GM04504 (cell line): Measurements from ENCODE around the gene CHST12.
A peak's percentile ranks its signal among the peaks of the same experiment; 100 is the strongest.
"Not testable (repeated sequence)": the region's sequence is repeated elsewhere in the genome, so short reads cannot be mapped to it uniquely, and the experiment has no call there.

Experiments used
- DNase-seq: peaks from one replicate; pipeline ENCODE4 v3.0.0-alpha.2; 2012; ENCODE audit warnings: low read depth

CHST12 gene

DNA sequence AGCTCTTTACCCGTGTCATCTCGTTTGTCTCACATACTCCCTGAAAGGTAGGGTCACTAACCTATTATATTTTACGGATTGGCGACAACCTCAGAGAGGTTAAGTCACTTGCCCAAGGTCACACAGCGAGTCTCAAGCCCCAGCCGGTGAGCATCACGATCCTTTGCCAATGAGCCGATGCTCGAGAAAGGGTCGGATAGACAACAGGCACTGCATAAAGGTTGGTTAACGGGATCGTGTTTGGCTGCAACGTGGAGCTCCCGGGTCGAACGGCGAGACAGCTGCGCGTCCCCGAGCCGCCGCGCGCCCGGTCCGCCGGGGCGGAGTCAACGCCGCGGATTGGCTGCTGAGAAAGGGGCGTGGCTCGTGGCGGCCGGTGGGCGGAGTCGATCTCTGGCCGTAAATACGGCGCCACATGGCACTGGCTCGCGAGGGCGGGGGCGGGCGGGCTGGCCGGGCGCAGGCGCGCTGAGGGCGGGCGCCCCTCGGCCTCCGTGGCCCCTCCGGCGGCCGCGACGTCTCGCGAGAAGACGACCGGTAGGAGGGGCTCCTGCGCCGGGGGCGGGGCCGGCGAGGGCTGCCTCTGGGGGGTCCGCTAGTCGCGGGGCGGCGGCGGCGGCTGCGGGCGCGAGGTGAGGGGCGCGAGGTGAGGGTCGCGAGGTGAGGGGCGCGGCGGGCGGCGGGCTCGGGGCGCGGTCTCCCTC lies at the start of gene CHST12:
CHST12 (plus strand) TSS at position 598 of the 704 bp plus-strand sequence. CDS start 29,029 bp downstream, outside the sequence.
- DNase-seq = peak; percentile 80

DNA sequence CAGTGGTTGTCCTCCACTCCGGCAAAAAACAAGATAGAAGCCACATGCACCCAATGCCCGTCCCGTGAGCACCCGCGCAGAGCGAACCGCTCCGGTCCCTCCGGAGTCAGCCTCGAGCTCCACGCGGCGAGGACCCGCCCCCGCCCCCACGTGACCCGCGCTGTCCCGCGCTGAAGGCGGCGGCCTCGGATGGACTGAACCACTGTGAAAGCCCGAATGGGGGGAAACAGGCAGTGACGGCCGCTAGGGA lies 49.5 kb upstream of the CHST12 start:
- DNase-seq = peak; percentile 79

GRCh38 chr7:2354186-2354938 lies 49.0 kb upstream of the CHST12 start, which contains the start of gene EIF3B:
Gene EIF3B, plus strand, starts transcription at chr7:2354827. Its CDS starts 95 bp downstream, at chr7:2354922.
- DNase-seq = peak; percentile 88

GRCh38 chr7:2354939-2355704 lies 48.3 kb upstream of the CHST12 start:
- DNase-seq = no peak

DNA sequence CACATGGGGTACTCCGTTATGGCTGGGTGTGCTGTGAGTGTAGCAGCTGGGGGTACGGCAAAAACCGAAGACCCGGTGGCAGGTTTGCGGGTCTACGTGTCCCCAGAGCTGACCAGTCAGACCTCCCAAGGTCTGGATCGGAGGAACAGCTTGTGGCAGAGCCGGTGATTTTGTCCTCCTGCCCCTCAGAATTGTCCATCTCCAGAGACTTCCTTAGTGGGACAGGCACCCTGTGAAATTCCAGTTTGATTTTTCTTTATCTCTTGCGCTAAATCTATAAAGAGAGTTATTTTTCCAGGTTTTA lies 47.8 kb upstream of the CHST12 start:
- DNase-seq = no peak

GRCh38 chr7:2357165-2357564 lies 46.2 kb upstream of the CHST12 start:
- DNase-seq = no peak

- DNase-seq = no peak
Measured at GRCh38 chr7:2357571-2357970, 45.8 kb upstream of the CHST12 start.

DNA sequence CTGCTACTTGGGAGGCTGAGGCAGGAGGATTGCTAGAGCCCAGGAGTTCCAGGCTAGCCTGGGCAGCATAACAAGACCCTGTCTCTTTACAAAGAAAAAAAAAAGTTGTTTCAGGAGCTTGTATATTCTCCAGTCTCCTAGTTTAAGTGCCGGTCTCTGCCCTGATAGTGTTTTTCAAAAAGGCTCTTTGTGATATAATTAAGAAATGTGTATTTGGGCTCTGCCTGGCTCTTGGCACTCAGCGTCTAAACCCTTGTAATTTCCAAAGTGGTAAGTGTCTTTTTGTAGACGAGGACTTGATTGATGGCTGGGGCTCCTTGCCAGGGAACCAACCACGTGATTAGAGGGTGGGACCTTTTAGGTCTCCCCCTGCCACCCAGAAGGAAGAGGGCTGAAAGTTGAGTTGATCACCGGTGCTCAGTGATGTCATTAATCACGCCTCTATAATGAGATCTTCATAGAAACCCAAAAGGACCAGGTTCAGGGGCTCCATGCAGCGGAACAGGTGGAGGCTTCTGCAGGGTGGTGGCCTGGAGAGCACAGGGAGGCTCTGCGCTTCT lies 44.4 kb upstream of the CHST12 start:
- DNase-seq = no peak

DNA sequence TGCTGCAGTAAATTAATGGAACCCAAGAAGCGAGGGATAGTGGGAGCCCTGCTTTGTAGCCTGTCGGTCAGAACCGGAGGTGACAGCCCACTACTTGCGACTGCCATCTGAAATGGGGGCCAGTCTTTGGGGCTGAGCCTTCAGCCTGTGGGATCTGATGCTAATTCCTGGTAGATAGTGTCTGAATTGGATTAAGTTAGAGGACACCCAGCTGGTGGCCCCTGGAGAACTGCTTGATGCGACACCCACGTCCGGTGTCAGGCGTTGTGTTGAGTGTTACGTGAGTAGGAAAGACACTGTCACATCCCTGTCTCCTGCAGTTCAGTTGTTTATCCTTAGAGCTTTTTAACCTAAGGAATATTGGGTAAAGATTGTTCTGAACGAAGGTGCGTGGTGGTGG lies 43.8 kb upstream of the CHST12 start:
- DNase-seq = no peak

DNA sequence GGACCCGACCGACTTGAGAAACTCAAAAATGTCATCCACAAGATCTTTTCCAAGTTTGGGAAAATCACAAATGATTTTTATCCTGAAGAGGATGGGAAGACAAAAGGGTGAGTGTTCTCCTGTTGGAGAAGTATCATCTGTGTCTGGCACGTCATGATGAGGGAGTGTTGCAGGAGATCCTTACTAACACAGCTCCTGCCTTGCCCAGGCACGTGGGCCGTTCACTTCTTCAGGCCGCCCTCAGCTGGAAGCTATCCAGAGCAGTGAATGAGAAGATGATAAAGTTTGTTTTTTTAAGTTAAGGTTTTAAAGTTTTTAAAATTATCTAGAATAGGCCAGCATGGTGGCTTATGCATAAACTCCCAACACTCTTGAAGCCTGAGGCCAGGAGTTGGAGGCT lies 42.6 kb upstream of the CHST12 start:
- DNase-seq = no peak

DNA sequence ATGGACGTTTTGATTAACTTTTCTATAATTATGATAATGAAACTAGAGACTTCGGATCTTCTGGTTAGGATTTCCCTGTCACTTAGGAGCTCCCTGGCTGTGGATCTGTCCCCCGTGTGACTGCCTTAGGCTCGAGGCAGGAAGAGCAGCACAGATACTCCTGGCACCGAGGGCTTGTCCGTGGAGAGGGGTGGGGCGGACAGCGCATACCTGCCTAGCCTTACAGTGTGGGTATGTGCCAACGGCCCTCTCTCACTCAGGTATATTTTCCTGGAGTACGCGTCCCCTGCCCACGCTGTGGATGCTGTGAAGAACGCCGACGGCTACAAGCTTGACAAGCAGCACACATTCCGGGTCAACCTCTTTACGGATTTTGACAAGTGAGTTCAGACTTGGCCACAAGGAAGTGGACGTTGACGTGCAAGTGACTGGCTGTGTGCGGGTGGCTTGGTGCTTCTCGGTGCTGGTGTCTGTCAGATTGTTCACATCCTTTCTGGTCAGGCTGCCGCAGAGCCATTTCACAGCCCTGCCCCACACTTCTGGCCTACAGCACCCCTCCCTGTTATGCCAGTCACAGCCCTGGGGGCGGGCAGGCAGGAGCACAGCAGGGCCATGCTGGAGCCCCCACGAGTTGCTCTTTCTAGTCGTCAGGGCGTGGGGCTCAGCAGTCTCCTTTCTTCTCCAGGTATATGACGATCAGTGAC lies 40.9 kb upstream of the CHST12 start:
- no peak for DNase-seq

DNA sequence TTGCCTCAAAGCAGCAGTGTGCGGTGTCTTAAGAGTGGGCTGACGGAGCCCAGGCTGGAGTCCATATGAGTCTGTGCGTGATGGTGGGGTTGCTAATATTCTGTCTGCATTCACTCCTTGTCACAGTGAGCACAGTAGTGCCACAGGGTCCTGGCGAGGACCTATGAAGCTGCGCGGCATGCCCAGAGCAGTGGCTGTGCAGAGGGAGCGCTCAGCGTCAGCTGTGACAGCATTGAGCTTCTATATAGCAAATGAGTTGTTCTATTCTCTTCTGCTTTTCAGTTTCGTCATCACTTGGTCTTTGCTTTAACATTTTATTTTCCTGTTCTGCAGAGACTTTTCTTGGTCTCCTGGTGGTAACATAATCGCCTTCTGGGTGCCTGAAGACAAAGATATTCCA lies 34.3 kb upstream of the CHST12 start:
- no peak for DNase-seq

DNA sequence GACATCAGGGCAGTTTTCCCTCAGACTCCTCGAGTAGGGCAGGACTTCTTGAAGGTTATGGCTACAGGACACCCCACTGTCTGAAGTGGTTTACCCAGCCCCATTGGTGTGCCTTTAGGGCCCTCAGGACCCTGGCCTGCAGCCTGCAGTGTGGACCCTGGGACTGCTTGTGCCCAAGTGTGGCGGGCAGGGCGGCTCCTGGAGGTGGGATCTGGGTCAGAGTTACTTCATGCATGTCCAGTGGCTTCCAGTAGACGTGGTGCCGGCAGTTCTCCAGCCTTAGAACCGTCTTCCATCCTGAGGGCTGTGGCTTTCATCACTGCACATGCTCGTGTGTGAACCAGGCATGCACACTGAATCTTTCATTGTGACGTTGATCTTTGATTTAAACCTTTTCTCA lies 32.1 kb upstream of the CHST12 start:
- no peak for DNase-seq

DNA sequence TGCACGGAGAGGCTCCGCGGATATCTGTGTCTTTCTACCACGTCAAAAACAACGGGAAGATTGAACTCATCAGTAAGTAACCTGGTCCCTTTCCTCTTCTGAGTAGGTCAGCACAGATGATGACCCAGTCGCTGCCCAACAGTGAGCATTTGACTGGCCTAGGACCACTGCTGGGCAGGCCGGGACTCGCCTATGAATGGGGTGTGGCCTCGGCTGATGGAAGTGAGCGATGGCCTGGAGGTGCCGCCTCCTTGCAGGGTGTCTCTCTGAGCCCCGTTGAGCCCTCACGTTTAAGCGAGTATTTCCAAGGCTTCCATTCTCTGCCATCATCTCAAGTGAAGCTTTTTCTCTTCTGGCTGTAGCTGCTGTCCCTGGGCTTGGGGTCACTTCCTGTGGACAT lies 30.7 kb upstream of the CHST12 start:
- no peak for DNase-seq

GRCh38 chr7:2373124-2373556 lies 30.3 kb upstream of the CHST12 start:
- no peak for DNase-seq

DNA sequence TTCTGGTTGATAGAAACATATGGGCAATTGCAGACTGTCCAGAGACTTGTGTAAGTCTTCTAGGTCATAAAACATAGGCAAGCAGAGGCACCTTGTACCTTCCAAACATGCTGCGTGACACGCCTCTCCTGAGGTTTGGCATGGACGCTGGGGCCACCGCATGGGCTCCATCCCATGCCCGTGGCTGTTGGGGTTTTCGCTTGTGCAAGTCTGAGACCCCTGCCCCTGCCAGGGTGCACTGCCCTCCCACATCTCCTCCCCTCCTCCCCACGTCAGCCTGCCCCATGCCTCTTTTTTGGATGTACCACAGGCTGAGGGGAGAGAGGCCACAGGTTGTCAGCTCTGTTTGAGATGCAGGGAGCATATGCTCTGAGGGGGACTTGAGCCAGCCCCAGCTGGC lies 29.8 kb upstream of the CHST12 start:
- DNase-seq = no peak

DNA sequence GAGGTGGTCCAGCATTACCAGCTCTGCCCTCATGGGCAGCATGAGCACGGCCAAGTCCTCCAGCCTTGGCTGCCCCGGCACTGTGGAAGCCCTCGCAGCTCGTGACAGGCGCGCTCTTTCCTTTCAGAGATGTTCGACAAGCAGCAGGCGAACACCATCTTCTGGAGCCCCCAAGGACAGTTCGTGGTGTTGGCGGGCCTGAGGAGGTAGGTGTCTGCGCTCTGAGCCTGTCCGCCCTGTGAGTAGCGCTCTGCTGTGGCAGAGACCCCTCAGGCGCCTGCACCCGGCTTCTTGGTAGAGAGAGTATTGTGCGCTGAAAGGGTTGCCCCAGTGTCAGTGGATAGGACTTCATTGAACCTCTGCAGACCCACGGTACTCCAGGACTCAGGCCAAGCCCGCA lies 29.0 kb upstream of the CHST12 start:
- no peak for DNase-seq

DNA sequence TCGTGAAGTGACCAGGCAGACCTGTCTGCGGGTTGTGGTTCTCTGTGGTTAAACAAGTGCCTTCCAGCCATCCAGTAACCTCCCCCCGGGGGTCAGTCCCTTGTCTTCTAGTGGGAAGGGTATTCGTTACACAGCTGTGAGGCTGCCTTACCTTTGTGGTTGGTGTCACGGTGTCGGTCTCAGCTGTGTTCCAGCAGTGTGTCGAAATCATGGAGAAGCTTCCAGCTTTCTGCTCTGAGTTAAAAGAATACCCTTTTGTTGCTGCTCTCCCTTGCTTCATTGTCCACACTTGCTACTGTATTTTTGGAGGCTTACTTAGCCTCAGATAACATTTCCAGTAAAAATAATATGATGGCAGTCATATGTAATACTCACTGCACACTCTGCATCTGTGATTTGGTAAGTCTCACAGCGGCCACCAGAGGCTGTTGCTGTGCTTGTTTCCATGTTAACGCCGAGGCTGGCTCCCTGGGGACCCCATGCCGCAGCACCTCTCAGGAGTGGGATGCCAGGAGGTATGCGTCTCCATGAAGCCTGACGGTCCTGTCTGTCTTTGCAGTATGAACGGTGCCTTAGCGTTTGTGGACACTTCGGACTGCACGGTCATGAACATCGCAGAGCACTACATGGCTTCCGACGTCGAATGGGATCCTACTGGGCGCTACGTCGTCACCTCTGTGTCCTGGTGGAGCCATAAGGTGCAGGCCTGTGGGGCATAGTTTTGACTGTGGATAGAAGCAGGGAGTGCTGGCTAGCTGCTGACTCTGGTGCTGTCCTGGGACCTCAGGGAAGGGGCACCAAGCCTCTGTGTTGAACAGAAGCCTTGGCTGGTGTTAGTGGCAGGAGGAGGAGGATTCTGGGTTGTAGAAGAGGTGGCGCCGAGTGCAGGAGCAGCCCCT lies 28.3 kb upstream of the CHST12 start:
- no peak for DNase-seq

GRCh38 chr7:2376351-2377154 lies 26.9 kb upstream of the CHST12 start:
- DNase-seq = no peak

DNA sequence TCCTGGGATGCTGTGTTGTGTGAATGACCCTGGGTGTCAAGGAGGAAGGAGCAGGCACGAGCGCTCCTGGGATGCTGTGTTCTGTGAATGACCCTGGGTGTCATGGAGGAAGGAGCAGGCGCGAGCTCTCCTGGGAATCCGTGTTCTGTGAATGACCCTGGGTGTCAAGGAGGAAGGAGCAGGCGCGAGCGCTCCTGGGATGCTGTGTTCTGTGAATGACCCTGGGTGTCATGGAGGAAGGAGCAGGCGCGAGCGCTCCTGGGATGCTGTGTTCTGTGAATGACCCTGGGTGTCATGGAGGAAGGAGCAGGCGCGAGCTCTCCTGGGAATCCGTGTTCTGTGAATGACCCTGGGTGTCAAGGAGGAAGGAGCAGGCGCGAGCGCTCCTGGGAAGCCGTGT lies 25.9 kb upstream of the CHST12 start:
- not testable (repeated sequence) for DNase-seq
